GM18517 (cell line): ENCODE data around the gene C5orf46.

ENCODE experiments used
- ATAC-seq: cut with Tn5 transposase; IDR thresholded peaks from one replicate; pipeline ENCODE4 v1.9.1; 2021; ENCODE audit warnings: mild to moderate bottlenecking, moderate library complexity; ENCODE audit not compliant: unreplicated experiment

C5orf46 gene

DNA sequence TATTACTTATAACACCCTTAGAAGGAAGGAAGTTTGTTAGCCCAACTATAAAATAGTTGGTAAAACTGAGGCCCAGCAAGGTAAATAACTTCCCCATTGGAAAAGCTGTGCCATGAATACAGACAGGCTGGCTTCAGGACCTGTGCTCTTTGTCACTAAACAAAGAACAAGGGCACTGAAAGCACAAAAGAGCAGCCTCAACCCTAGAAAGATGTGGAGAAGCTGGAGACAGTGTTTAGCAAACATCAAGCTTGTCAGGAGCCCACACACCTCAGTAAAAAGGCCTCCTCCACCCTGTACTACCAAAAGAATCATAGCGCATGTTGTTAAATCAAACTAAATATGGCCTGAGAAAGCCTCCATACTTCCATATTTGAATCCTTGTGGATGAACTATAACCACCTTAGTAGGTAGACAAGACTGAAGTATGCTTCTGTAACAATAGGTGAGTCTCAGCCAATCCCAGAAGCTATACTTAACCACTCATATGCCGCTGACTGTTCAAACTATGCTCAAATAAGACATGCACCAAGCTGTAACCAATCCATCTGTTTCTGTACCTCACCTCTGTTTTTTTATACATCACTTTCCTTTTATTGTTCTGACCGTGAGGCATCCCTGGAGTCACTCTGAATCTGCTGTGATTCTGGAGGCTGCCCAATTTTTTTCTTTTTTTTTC lies 46.2 kb downstream of the C5orf46 start:
- ATAC-seq, result no peak

DNA sequence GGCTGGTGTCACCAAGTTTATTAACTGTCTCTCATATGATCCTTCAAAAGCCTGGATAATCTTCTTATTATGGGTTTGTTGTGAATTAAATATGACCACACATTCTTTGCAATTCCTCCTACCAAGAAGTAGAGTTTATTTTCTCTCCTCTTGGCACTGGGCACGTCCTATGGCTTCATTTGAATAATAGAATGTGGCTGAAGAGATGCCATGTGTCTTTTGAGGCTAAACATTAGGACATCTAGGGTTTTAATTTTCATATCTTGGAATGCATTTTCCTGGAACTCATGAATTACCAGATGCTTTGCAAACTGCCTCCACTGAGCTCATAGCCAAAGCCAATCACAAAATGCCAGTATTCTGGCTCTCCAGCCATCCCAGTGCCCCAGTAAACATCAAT lies 47.8 kb downstream of the C5orf46 start:
- no peak for ATAC-seq

DNA sequence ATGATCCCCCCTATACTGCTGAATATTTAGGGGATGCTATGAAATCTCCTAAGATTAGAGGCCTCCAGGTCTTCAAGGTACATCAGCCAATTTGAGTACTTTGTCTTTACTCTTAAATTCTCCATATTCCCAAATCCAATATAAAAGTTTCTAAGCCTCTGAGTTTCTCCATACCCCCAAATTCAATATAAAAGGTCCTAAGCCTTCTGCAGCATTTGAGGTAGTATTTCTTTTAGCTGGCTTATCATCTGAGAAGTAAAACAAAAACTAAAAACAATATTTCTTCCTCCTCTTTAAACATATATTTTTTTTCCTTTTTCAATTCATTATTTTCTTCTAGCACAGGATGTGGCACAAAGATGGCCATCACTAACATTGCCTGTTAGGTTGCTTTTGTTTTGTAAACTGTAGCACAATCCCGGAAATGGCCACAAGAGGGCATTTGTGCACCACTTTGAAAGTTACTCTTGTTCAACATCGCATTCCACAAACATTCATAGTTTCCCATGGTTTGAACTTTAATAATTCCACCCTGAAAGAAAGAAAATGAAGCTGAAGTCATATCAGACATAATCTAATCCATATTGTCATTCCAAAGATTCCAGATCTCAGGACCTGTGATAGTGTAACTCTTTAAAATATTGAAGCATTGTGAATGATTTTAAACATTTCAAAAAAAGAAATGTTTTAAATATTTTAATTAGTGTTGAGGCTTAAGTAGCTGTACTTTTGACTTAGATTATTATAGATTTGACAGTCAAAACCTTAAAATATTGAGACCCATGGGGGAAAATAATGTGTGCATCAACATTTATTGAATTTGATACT lies 48.8 kb downstream of the C5orf46 start:
- ATAC-seq, result peak; percentile 91

DNA sequence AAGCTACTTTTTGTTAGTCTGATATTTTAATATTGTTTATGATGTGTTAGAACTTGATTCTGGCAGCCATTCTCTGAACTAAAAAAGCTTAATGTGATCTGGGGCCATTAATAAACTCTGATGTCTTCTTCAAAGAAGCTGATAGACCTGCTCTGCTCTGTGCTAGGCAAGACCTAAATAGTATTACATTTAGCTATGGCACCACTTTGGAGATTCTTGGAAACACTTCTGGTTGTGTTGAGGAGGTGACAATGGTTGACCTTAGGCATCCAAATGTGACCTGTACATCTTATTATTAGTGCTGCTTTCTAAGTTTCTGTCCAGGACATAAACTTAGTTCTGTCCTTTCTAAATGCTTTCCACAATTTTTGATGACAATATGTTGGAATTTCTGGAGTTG lies 49.5 kb downstream of the C5orf46 start:
- ATAC-seq, result no peak

DNA sequence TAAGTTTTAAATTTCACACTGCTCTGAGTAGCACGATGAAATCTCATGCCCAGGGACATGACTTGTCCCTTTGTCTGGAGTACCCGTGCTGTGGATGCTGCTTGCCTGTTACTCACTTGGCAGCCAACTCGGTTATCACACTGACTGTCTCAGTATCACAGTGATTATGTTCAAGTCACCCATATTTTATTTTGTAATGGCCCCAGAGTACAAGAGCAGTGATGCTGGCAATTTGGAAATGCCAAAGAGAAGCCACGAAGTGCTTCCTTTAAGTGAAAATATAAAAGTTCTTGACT lies 50.6 kb downstream of the C5orf46 start:
- ATAC-seq, result no peak

DNA sequence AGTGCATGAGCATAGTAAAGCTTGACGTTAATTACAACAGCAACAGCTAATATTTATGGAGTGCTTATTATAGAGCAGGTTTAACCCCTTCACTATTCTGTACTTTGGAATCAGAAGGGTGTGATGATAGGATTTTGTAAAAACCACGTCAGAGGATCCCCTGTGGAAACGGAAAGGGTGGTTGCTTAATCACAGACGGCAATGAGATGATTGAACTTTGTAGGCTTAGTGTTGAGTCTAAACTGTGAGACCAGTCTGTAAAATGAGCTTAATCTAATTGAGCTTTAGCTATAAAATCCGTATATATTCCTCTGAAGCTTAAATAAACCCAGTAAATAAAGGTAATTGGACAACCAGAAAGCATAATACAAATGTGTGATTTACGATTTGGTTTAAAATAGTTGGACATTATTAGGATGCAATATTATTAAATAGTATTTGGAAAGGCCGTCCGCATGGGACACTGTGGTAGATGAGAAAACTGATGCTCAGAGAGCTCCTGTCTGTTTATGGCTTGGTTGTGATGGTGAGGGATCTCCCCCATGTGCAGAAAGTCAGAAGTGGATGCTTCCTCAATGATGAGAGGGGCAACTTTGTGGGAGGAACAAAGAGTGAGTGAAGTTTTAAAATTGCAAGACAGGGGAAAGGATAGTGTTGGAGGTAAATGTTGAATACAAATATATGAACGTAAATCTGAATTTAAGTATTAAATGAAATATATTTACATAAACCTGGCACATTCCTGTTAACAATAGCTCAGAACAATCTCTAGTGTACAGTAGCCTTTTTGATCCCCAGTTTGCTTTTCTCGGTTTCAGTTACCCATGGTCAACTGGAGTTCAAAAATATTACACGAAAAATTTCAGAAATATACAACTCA lies 51.2 kb downstream of the C5orf46 start:
- no peak for ATAC-seq

DNA sequence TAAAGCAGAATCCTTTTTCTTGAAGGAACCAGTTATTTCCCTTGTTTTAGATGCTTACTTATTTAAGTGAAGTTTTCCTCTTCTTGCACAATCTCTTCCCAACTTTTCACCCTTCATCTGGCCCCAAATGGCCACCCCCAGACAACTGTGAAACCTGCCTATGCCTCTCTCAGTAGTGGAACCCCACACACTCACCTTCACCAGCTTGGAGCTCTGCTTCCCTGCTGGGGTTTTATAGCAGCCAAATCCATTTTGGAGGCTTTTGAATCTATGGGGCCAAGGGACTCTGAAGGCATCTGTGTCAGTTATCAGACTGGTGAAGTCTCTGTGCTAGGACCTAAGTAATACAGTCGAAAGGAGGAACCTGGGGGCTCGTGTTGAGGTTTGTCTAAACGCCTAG lies 52.0 kb downstream of the C5orf46 start:
- ATAC-seq, result no peak

DNA sequence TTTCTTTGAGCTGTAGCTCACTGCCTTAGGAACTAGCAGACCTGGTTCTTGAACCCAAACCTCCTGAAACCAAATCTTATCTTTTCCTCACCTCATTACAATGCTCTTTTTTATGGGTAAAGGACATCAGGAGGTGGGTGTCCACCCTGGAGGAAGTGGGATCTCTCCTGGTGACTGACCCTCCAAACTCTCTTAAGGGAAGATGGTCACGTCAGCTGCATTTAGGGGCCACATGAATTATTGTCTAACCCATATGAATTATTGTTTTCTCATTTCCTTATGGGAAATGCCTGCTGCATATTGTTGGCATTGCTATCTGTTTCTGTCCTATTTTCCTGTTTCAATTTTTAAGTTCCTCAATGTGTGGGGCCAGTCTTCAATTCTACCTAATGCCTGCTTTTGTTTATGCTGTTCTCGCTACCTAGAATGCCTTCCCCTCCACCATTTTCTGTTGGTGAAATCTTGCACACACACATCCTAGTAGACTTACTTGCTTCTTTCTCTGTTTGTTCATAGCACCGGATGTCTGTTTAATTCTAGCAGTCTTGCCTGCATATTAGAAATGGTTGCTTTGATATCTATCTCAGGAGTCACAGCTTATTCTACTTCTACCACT lies 52.9 kb downstream of the C5orf46 start:
- ATAC-seq, result no peak

DNA sequence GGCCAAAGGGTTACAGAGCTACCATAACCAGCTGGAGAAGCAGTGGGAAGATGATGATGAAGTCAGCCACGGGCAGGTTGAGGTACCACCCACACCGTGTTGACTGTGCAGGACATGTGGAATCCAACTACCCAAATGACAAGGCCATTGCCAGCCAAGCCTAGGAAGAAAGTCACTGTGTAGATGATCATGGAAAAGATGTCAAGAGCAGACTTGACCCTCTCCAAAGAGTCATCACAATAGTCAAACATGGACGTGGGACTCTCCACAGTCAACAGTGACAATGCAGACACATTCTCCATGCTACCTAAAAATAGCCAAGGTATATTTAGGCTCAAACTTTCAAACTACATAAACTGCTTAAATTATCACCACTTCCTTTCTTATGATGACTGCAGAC lies 54.0 kb downstream of the C5orf46 start:
- no peak for ATAC-seq

DNA sequence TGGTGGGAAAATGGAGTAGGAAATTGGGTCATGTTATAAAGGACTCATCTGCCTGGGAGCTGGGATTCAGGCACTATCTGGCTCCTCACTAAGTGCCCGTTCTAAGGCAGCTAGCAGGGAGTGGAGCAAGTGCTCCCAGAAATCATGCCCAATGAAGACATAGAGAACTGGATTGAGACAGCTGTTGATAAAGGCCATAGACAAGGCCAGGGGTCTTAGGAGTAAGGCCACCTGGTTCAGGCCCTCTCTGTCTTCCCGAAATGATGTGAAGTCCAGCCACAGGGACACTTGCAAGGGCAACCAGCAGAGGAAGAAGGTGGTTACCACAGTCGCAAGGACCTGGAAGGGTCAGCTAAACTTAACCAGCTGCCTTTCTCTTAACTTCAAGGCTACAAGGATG lies 54.8 kb downstream of the C5orf46 start:
- ATAC-seq, result no peak

DNA sequence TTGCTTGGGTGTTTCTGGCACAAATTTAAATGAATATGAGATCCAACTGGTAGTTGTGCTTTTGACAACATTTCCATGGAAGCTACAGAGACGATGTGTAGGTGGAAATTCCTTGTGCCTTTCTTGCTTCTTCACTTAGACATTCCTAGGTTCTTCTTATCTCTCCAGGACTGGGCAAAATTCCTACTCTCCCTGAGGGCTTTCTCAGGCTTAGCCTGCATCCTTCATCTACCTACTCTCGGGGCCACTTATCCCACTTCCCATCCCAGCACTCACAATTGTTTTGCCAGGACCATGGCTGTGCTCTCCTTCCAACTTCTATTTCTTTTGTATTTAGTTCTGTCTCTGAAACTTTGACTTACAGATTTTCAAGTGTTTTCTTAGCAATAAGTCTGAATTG lies 57.1 kb downstream of the C5orf46 start:
- no peak for ATAC-seq

DNA sequence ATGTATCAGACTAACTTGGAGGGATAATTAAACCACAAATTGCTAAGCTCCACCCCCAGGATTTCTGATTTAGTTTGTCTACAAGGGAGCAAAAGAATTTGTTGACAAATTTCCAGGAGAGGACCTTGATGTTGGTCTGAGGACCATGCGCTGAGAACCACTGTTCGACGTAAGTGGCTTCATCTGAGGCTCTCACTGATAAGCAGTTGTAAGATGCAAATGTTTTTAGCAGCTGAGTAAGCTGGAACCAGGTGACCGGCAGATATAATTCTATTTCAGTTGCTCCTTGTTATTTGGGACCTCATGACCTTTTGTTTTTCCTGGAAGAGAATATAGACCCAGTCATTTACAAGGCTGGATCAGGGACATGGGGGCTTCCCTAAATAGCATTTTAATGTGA lies 60.7 kb downstream of the C5orf46 start:
- no peak for ATAC-seq

DNA sequence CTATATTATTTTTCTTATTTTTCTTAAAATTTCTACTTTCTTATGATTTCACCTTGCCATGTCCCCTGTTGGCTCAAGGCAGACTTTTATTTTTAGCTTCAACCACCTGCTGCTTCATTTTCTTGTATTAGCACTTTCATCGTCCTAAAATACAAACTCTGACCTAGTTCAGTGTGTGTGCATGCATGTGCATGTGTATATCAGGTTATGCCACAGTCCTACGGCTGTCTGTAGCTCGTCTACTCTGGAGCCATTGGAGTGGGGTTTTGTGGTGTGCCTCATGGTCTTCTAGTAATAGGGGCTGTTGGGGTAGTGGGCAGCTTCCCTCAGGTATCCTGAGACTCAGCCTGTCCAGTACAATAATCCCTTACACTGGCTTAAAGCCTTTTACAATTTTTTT lies 61.5 kb downstream of the C5orf46 start:
- no peak for ATAC-seq

DNA sequence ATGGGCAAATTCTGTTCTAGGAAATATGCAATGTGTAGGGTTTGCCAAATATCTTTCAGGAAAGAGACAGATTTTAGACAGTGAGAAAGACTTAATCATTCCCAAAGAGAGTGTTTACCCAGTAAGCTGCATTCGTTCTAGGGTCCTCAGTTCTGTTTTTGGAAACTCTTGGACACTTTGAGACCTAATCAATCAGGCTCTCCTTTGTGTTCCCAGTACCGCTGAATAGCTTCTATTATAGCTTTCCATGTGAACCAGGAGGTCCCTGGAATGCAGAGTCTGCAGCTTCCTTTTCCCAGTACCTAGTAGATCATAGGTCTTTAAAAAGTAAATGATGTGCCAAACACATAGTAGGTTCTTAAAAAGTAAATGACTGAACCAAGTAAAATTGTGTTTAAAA lies 63.5 kb downstream of the C5orf46 start:
- no peak for ATAC-seq
